NCI-H187 (cell line): ENCODE data around the gene PLCH1.
"Not testable (repeated sequence)": the region's sequence is repeated elsewhere in the genome, so short reads cannot be mapped to it uniquely, and the experiment has no call there.

Experiments
- DNase-seq, 2 experiments: peaks; one replicate each; lab custom pipeline; 2025; lab: John Stamatoyannopoulos, UW

Gene PLCH1

DNA sequence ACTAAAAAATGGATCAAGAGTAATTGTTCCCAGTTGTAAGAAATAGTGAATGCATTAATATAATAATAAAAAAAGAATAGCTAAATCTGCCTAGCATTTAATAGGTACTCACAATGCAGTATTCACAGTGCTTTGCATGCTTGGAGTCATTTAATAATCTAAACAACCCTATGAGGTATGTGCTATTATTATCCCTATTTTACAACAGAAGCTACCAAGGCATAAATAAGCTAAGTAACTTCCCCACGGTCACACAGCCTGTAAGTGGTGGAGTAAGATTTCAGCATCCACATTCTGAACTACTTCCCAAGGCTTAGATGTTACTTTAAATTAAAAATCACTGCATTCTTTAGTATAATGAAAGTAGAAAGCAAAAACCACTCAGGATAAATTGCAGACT lies 102.9 kb downstream of the PLCH1 start:
- no peak for DNase-seq

DNA sequence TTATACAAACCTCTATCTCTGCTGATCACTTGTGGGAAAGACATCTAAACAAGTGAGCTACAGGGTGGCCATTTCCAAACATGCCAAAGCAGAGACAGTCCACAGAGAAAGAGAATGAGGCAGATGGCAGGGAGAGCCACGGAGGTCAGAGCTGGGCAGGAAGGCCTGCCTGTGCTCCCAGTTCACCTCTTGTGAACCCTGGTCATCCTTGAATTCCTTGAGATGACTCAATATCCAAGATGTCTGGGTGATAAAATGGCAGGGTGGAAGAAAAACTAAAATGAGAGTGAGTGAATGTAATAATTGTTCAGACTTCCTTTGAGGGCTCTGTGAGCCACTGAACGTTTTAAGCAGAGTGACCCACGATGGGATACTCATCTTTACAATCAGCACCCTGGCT lies 104.8 kb downstream of the PLCH1 start:
- no peak for DNase-seq

DNA sequence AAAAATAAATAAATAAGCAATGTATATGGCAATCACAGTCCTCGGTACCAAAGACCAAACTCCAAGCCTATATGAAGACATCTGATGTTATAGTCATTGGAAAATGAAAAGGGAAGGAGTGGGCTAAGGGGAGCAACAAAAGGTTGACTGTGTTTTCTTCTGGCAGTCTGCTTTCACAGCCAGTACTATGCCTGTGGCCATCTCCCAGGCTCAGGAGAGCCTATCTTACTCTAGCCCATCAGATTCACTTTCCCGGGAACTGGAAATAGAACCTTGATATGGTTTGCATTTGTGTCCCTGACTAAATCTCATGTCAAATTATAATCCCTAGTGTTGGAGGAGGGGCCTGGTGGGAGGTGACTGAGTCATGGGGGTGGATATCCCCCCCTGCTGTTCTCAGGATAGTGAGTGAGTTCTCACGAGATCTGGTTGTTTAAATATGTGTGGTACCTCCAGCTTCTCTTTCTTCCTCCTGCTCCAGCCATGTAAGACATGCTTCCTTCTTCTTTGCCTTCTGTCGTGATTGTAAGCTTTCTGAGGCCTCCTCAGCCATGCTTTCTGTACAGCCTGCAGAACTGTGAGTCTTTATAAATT lies 105.3 kb downstream of the PLCH1 start:
- DNase-seq, result no peak

DNA sequence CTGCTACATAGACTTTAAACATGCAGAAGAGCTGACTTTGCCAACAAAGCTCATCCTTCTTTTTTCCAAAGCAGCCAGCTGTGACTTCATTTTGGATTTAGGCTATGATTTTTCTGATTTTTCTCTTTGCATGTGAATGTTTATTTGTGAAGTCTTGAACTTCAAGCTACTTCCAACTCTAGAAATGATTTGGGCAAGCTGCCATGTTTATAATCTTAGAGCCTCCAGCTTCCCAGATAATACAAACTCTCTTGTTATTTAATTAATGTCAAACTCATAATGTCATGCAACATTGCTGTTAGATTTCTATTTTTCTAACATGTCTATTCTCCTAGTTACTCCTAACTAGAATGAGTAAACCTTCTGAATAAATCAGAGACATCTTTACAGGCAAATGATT lies 106.4 kb downstream of the PLCH1 start:
- DNase-seq, result not testable (repeated sequence)

DNA sequence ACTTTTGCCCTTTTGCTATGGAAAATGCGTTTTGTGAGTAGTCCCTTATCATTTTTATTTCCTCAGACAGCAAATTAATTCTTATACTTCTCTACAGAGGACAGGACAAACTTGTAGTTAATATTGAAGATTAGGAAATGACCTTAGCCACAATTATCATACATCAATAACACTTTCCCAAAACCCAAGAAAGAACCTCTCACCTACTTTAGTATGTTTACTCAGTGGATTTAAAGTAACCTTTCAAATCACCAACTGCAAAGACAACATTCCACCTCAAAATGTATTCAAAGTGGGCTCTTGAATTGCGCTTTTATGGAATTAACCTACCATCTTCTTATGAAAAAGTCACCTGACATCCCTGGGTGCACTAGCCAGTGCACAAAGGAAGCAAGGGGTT lies 107.3 kb downstream of the PLCH1 start:
- no peak for DNase-seq

DNA sequence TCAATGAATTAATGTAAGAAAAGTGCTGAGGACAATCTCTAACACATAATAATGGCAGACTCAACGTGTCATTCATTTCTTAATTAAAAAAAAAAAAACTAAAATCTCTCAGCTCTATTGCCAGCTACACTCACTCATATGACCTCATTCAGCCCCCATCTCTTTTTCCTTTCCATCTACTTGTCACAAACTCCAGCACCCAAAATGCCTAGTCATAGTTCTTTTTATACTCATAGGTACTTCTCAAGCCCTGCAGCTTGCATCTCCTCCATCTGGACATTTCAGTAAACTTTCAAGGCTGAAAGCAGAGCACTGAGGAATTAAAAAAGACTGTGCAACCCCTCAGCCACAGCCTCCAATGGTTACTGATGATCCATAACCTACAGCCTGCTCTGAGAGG lies 109.8 kb downstream of the PLCH1 start:
- no peak for DNase-seq

DNA sequence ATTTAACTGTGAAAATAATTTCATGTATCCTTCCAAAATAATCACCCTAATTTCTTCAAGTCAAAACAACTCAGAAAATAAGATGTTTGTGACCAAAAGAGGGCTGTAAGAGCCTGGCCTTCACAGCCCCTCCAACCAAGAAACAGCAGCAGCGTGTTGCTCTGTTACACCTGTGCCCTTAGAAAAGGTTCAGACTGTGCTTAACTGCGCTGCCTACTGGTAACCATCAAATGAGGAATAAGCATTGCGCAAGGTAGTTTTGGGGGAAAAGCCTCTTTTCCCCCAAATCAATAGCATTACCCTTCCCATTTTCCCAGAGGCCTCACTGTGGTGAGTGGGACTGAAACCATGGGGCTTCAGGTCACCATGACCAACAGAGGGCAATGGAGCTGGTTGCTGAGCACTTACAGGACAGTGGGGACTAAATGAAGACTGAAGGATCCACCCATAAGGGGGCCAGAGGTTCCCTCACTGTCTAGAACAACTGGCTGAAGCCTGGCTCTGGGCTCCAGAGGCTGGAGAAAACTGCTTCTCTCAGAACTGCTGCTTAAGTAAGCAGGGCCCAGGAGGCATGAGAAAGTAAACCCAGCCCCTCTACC lies 110.7 kb downstream of the PLCH1 start:
- no peak for DNase-seq

DNA sequence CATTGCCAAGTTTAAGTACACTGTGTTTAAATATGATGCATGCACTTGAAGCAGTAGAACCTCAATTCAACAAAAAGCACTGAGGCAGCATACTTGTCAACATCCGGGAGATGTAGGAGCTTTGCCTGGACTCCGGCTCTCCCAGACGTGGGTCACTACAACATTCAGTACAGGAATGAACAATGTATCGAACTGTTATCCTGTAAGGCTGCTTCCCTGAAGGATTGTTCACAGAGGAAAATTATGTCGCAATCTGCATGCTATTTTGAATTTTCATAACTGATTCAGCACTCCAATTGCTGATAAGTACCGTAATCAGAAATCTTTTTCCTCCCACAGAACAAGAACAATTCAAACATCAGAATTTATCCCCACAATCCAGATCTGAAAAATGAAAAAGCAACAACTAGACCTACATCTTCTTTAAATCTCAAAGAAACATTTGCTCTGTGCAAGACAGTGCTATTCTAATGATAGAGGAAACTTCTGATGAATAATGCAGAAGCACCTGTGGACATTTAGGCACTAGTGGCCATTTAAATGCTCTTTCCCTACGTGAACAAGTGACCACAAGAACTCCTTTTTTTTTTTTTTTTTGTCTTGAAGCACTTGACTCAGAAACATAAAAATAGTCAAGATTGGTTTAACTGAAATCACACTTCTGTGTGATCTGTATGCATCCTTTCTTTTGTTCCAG lies 113.4 kb downstream of the PLCH1 start:
- no peak for DNase-seq

DNA sequence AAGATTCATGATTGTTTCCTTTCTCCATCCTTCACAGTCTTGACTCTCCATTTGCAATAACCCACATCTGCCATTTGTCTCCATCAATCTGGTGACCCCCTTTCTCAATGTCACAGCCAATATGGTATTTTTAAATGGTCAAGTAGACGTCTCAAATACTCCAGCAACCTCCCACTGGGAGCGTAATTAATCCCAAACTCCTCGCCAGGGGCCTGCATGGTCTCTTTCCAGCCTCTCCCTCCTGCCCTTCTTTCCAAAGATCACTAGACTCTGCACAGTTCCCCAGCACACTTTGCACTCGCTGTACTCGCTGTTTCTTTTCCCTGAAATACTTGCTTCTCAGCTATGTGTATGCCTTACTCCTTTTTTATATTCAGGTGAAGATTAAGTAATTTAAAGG lies 115.3 kb downstream of the PLCH1 start:
- DNase-seq, result no peak

DNA sequence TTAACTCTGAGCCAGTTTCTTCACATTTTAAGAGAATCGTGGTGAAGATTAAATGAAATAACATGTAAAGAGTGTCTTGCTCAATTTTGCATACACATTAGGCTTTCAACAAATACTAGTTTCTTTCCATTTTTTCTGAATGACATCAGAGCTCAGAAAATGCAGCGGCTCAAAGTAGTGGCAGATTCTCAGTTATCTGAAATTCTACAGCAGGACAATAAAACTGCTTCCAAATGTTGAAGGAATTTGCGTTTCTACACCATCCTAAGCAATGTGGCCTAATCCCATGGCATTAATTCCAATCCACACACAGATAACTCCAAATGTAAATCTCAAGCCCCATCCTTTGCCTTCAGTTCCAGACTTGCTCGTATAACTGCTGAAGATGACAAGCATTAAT lies 115.8 kb downstream of the PLCH1 start:
- DNase-seq, result no peak

DNA sequence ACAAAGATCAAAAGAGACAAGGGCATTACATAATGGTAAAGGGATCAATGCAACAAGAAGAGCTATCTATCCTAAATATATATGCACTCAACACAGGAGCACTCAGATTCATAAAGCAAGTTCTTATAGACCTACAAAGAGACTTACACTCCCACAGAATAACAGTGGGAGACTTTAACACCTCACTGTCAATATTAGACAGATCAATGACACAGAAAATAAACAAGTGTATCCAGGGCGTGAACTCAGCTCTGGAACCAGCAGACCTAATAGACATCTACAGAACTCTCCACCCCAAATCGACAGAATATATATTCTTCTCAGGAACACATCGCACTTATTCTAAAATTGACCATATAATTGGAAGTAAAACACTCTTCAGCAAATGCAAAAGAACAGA lies 122.2 kb downstream of the PLCH1 start:
- not testable (repeated sequence) for DNase-seq

DNA sequence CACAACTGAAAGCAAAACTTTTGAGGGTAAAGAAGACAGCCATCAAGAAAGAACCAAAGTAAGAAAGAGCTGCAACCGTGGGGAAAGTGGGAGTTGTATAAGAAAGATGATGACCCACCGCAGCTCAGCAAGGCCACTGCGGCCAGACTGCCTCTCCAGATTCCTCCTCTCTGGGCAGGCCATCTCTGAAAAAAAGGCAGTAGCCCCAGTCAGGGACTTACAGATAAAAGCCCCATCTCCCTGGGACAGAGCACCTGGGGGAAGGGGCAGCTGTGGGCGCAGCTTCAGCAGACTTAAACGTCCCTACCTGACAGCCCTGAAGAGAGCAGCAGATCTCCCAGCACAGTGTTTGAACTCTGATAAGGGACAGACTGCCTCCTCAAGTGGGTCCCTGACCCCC lies 124.3 kb downstream of the PLCH1 start:
- DNase-seq, result not testable (repeated sequence)

DNA sequence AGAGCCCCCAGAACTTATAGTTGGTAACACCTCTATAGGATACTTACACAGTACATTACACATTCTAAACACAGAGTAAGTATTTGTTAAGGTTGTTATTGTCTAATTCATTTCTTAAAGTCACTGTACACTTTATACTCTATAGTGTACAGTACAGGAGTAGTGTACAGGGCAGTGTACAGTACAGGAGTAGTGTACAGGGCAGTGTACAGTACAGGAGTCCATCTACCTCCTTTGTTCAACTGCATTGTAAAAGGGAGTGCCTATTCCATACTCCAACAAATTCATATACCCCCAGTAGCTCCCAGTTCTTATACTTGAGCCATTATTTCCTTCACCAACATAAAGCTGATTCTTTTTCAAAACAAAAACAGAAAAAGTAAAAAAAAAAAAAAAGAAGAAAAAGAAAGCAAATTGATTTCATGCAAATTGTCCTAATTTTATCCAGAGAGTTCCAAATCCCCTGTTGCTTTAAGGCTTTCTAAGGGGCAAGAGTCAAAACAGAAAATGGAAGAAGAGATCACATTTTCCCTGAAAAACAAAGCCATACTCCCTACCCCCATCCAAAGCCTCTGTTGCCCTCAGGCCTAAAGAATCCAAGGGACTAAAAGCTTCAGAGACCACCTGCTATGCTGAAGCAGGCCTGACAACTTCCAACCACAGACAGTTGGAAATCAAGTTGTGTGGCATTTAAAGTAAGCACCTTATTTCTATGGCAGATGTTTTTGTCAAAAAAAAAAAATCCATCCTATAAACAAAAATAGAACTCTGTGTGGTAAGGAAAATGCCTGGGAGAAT lies 125.6 kb downstream of the PLCH1 start:
- no peak for DNase-seq

DNA sequence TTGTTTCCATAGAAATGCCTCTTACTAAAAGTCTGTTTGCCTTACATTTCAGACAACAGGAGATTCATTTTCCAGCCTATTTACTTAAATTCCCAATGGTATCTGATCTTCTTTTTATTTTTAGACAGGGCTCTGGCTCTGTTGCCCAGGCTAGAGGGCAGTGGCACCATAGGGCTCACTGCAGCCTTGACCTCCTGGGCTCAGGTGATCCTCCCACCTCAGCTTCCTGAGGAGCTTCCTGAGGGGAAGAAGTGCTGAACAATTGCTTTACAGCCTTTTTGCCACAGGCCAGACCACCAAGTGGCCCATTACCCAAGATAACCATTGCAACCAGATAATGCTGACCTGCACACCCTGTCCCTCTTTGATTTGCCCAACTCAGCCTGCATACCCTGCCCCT lies 126.3 kb downstream of the PLCH1 start:
- no peak for DNase-seq

DNA sequence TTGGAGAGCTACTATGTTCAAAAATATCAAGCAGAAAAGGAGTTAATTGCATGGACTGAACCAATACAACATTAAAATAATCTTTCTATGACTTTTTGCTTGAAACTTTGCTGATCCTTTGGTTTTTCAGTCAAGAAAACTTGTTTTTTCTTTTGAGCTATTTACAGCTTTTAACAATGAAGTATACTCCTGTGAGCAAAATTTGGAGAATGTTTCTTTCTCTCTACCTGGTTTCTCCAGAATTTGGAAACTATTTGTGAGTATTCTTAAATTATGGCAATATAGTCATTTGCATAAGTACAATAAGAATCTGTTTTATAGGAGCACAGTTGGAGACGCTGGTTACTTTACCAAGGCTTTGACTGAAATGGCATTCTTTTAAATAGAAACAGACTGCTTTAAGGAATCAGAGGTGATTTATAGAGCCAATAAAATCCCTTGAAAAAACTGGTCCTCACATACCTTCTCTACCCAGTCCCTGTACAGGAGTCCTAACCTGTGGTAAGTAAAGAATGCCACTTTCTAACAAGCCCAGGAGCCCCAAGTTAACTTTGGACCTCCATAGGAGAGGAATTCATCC lies 127.4 kb downstream of the PLCH1 start:
- DNase-seq, result no peak

DNA sequence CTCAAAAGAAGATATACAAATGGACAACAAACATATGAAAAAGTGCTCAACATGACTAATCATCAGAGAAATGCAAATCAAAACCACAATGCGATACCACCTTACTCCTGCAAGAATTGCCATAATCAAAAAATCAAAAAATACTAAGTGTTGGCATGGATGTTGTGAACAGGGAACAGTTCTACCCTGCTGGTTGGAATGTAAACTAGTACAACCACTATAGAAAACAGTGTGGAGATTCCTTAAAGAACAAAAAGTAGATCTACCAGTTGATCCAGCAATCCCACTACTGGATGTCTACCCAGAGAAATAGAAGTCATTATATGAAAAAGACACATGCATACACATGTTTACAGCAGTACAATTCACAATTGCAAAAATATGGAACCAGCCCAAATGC lies 129.7 kb downstream of the PLCH1 start:
- DNase-seq, result not testable (repeated sequence)

DNA sequence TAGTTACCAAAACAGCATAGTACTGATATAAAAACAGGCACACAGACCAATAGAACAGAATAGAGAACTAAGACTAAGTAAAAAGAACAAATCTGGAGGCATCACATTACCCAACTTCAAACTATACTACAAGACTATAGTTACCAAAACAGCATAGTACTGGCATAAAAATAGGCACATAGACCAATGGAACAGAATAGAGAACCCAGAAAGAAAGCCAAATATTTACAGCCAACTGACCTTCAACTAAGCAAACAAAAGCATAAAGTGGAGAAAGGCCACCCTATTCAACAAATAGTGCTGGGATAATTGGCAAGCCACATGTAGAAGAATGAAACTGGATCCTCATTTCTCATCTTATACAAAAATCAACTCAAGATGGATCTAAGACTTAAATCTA lies 130.5 kb downstream of the PLCH1 start:
- not testable (repeated sequence) for DNase-seq

DNA sequence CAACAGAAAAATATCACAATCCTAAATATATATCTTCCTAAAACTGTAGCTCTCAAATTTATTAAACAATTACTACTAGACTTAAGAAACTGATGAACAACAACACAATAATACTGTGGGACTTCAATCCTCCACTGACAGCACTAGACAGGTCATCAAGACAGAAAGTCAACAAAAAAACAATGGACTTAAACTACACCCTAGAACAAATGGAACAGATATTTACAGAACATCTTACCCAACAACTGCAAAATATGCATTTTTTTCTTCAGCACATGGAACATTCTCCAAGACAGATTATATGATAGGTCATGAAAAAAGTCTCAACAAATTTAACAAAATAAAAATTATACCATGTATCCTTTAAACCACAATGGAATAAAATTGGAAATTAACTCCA lies 133.4 kb downstream of the PLCH1 start:
- no peak for DNase-seq

DNA sequence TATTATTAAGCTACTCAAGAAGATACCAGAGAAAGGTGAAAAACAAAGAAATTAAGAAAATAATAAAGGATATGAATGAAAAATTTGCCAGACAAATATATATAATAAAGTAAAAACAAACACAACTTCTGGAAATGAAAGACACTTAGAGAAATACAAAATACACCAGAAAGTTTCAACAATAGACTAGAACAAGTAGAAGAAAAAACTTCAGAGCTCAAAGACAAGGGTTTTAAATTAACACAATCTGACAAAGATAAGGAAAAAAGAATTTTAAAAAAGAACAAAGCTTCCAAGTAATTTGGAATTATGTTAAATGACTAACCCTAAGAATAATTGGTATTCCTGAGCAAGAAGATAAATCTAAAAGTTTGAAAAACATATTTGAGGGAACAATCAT lies 135.3 kb downstream of the PLCH1 start:
- DNase-seq, result no peak

DNA sequence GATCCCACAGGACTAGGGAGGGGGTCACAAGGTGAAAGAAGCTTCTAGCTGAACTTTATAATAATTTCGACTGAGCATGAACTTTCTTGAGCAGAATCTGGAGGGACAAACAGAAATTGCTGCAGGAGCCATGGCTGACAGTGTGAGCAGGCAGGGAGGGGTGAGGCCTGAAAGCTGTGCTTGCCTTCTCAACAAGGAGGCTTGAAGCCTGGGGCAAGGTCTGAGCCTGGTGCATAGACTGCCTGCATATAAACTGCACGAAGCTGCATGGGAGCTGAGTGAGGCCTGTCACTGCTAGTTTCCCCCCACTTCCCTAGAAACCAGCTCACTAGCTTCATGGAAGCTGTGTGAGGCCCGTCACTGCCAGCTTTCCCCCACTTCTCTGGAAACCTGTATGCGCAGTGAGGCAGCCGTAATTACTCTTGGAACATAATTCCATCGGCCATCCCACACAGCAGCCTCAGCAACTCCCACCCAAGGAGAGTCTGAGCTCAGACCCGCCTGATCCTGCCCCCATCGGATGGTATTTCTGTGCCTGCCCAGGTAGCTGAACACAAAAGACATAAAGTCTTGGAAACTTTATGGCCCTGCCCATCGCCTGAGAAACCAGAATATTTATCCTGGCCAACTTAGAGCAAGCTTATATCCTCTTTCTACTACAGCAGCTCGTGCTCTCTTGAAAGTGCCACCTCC lies 136.5 kb downstream of the PLCH1 start:
- no peak for DNase-seq

DNA sequence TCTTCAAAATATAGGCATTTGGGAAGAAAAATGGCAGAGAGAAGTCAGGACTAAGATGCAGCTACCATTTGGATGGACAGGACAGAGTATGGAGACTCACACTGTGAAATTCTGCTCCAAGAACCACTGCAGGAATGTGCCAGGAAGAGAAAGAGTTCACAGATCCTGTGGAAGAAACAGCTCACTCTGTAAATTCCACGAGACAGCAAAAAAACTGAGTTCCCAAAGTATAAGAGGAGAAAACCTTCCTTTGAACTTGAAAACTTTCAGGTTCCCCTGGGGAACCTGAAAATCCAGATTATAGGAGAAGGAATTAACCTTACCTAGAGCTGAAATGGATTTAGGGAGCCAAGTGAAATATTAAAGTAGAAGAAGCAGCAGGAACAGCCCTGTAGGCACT lies 137.1 kb downstream of the PLCH1 start:
- DNase-seq, result no peak

DNA sequence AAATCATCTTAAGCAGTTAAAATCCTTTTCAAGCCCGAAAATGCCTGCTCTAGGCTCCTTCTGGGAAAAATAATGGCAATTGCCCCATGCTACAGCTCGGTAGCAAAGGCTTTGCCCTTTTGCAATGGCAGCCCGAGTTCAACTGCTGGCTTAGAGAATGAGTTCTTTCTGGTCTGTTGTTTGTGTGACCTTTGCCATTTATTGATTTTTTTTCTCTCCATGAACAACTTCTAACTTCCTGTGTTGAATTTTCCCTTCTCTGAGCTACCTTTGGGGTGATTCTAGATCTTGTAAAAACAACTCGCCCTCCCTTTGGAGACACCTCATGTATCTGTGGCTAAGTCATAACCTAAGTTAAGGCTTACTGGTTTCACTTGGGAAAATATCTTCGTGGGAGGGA lies 139.3 kb downstream of the PLCH1 start:
- DNase-seq, result no peak
